GM23338 (cell line): Measurements from ENCODE around the gene CUEDC2. TPM values are rescaled to one million over a fixed set of nuclear protein-coding genes. Genes with fewer than 3 reads are reported as not detected.
A peak's percentile ranks its signal among the peaks of the same experiment; 100 is the strongest.

ENCODE experiments used
- ATAC-seq: fragments of 200-7000 bp; cut with Tn5 transposase; 3 replicates; pipeline ENCODE4 v1.9.1; 2020
- DNase-seq: peaks from one replicate; pipeline ENCODE4 v3.0.0-alpha.2; 2015; ENCODE audit warnings: low spot score
- H2AFZ ChIP-seq: fragments of 200-600 bp; sonication (generic); 2 replicates; pipeline ENCODE4 v1.8.0; 2016; ENCODE audit warnings: antibody characterized with exemption, mild to moderate bottlenecking, moderate library complexity
- H3F3A ChIP-seq: fragments of 200-600 bp; sonication (generic); replicated peaks from 2 replicates; pipeline ENCODE4 v1.8.0; 2017; ENCODE audit warnings: antibody characterized with exemption, mixed run types, low read depth
- H3K27ac ChIP-seq: fragments of 200-600 bp; sonication (generic); 2 replicates; pipeline ENCODE4 v1.6.1; 2016; ENCODE audit warnings: low read depth
- H3K27me3 ChIP-seq: fragments of 200-600 bp; sonication (generic); 2 replicates; pipeline ENCODE4 v1.8.0; 2016; ENCODE audit warnings: mild to moderate bottlenecking, mixed run types, moderate library complexity; ENCODE audit not compliant: insufficient read depth
- H3K36me3 ChIP-seq: fragments of 200-600 bp; sonication (generic); 2 replicates; pipeline ENCODE4 v1.8.0; 2016; ENCODE audit warnings: mild to moderate bottlenecking; ENCODE audit not compliant: insufficient read depth
- H3K4me1 ChIP-seq: fragments of 200-600 bp; sonication (generic); 2 replicates; pipeline ENCODE4 v1.8.0; 2016; ENCODE audit warnings: mild to moderate bottlenecking, moderate library complexity; ENCODE audit not compliant: insufficient read depth
- H3K4me2 ChIP-seq: fragments of 200-600 bp; sonication (generic); 2 replicates; pipeline ENCODE4 v1.7.1; 2017; ENCODE audit warnings: mixed run types
- H3K4me3 ChIP-seq: fragments of 200-600 bp; sonication (generic); 2 replicates; pipeline ENCODE4 v1.6.1; 2016; ENCODE audit warnings: mixed run types
- H3K79me2 ChIP-seq: fragments of 200-600 bp; sonication (generic); replicated peaks from 2 replicates; pipeline ENCODE4 v1.8.0; 2017; ENCODE audit warnings: mild to moderate bottlenecking; ENCODE audit not compliant: insufficient read depth
- H3K9me2 ChIP-seq: fragments of 200-600 bp; sonication (generic); 2 replicates; pipeline ENCODE4 v1.8.0; 2017; ENCODE audit not compliant: insufficient read depth
- H4K20me1 ChIP-seq: fragments of 200-600 bp; sonication (generic); replicated peaks from 2 replicates; pipeline ENCODE4 v1.8.0; 2017; ENCODE audit warnings: mild to moderate bottlenecking; ENCODE audit not compliant: insufficient read depth
- H3K27ac Mint-ChIP-seq: 2 replicates; pipeline ENCODE4 v1.8.0; 2020; ENCODE audit warnings: inconsistent platforms, mild to moderate bottlenecking, moderate library complexity, mixed read lengths
- H3K27me3 Mint-ChIP-seq: 3 replicates; pipeline ENCODE4 v1.8.0; 2022; ENCODE audit warnings: low read depth, mild to moderate bottlenecking, moderate library complexity, mixed read lengths, inconsistent platforms; ENCODE audit not compliant: insufficient read depth, poor library complexity
- H3K36me3 Mint-ChIP-seq: 3 replicates; pipeline ENCODE4 v1.8.0; 2021; ENCODE audit warnings: low read depth, mild to moderate bottlenecking, inconsistent platforms, moderate library complexity, mixed read lengths
- H3K4me1 Mint-ChIP-seq: 3 replicates; pipeline ENCODE4 v1.8.0; 2020; ENCODE audit warnings: mild to moderate bottlenecking, inconsistent platforms, mixed read lengths
- H3K4me3 Mint-ChIP-seq: 3 replicates; pipeline ENCODE4 v1.8.0; 2021; ENCODE audit warnings: moderate library complexity, mild to moderate bottlenecking, inconsistent platforms, mixed read lengths
- H3K9me3 Mint-ChIP-seq: 3 replicates; pipeline ENCODE4 v1.8.0; 2020; ENCODE audit warnings: moderate library complexity, mild to moderate bottlenecking, inconsistent platforms, mixed read lengths
- CREB1 ChIP-seq: fragments of 250-450 bp; sonication (Bioruptor Pico); IDR thresholded peaks from 2 replicates; pipeline ENCODE4 v1.5.0; 2020; ENCODE audit warnings: low read depth, mild to moderate bottlenecking, moderate library complexity
- EZH2 ChIP-seq: fragments of 200-600 bp; sonication (generic); IDR thresholded peaks from one replicate; pipeline ENCODE4 v1.8.0; 2017; ENCODE audit warnings: antibody characterized with exemption, mild to moderate bottlenecking, low read depth; ENCODE audit not compliant: unreplicated experiment
- JUNB ChIP-seq: IDR thresholded peaks from one replicate; pipeline ENCODE4 v1.6.1; 2016; ENCODE audit warnings: antibody characterized with exemption; ENCODE audit not compliant: unreplicated experiment
- POLR2AphosphoS5 ChIP-seq: IDR thresholded peaks from 2 replicates; pipeline ENCODE4 v1.6.1; 2016; ENCODE audit warnings: antibody characterized with exemption, low read depth
- polyA plus RNA-seq: library from polyadenylated mRNA; unstranded; fragments of >200 nt; fragmentation: Nextera tagmentation; extraction: Ambion mirVana; gene quantifications from 2 replicates; pipeline ENCODE4 v1.2.1, GENCODE V29; 2016
- total RNA-seq: library from RNA; depleted of rRNA; stranded (reverse); fragments of >200 nt; shearing (Covaris generic); gene quantifications from 2 replicates; pipeline ENCODE4 v1.2.3, GENCODE V29; 2014
- TF ChIP-seq, protein P1 (sequence below): fragments of 250-450 bp; sonication (Bioruptor Pico); IDR thresholded peaks from 2 replicates; pipeline ENCODE4 v1.5.0; 2020; ENCODE audit warnings: mild to moderate bottlenecking, moderate library complexity
- TF ChIP-seq, protein P2 (sequence below): IDR thresholded peaks from 2 replicates; pipeline ENCODE4 v1.6.1; 2016; ENCODE audit warnings: antibody characterized with exemption

The CUEDC2 gene
- total and polyA plus RNA-seq, 2 experiments from 2014 or later, result 39.2 to 47.3 TPM

- TF ChIP-seq, protein P1, sequence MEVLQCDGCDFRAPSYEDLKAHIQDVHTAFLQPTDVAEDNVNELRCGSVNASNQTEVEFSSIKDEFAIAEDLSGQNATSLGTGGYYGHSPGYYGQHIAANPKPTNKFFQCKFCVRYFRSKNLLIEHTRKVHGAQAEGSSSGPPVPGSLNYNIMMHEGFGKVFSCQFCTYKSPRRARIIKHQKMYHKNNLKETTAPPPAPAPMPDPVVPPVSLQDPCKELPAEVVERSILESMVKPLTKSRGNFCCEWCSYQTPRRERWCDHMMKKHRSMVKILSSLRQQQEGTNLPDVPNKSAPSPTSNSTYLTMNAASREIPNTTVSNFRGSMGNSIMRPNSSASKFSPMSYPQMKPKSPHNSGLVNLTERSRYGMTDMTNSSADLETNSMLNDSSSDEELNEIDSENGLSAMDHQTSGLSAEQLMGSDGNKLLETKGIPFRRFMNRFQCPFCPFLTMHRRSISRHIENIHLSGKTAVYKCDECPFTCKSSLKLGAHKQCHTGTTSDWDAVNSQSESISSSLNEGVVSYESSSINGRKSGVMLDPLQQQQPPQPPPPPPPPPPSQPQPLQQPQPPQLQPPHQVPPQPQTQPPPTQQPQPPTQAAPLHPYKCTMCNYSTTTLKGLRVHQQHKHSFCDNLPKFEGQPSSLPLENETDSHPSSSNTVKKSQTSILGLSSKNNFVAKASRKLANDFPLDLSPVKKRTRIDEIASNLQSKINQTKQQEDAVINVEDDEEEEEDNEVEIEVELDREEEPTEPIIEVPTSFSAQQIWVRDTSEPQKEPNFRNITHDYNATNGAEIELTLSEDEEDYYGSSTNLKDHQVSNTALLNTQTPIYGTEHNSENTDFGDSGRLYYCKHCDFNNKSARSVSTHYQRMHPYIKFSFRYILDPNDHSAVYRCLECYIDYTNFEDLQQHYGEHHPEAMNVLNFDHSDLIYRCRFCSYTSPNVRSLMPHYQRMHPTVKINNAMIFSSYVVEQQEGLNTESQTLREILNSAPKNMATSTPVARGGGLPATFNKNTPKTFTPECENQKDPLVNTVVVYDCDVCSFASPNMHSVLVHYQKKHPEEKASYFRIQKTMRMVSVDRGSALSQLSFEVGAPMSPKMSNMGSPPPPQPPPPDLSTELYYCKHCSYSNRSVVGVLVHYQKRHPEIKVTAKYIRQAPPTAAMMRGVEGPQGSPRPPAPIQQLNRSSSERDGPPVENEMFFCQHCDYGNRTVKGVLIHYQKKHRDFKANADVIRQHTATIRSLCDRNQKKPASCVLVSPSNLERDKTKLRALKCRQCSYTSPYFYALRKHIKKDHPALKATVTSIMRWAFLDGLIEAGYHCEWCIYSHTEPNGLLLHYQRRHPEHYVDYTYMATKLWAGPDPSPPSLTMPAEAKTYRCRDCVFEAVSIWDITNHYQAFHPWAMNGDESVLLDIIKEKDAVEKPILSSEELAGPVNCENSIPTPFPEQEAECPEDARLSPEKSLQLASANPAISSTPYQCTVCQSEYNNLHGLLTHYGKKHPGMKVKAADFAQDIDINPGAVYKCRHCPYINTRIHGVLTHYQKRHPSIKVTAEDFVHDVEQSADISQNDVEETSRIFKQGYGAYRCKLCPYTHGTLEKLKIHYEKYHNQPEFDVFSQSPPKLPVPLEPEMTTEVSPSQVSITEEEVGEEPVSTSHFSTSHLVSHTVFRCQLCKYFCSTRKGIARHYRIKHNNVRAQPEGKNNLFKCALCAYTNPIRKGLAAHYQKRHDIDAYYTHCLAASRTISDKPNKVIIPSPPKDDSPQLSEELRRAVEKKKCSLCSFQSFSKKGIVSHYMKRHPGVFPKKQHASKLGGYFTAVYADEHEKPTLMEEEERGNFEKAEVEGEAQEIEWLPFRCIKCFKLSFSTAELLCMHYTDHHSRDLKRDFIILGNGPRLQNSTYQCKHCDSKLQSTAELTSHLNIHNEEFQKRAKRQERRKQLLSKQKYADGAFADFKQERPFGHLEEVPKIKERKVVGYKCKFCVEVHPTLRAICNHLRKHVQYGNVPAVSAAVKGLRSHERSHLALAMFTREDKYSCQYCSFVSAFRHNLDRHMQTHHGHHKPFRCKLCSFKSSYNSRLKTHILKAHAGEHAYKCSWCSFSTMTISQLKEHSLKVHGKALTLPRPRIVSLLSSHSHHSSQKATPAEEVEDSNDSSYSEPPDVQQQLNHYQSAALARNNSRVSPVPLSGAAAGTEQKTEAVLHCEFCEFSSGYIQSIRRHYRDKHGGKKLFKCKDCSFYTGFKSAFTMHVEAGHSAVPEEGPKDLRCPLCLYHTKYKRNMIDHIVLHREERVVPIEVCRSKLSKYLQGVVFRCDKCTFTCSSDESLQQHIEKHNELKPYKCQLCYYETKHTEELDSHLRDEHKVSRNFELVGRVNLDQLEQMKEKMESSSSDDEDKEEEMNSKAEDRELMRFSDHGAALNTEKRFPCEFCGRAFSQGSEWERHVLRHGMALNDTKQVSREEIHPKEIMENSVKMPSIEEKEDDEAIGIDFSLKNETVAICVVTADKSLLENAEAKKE, result no peak
- TF ChIP-seq CREB1 (CRISPR knock-in tag) (peak; percentile 71), EZH2 (no peak), POLR2AphosphoS5 (peak; percentile 65)
- TF ChIP-seq, protein P2, sequence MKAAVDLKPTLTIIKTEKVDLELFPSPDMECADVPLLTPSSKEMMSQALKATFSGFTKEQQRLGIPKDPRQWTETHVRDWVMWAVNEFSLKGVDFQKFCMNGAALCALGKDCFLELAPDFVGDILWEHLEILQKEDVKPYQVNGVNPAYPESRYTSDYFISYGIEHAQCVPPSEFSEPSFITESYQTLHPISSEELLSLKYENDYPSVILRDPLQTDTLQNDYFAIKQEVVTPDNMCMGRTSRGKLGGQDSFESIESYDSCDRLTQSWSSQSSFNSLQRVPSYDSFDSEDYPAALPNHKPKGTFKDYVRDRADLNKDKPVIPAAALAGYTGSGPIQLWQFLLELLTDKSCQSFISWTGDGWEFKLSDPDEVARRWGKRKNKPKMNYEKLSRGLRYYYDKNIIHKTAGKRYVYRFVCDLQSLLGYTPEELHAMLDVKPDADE, result no peak
Observed at GRCh38 chr10:102422545-102423129, 9.7 kb downstream of the CUEDC2 start (continued).

- Histone ChIP-seq H3K36me3 (no peaks in the 10 kb centered on the region; the same call in 1 of the 2 replicates), H3K9me2 (no peaks in the 10 kb centered on the region), H3K4me3 (peak overlapping the region; percentile 82), H2AFZ (peak overlapping the region; percentile 95), H3F3A (peaks cover 27% of the 10 kb centered on the region), H3K27ac (peak overlapping the region; percentile 19), H3K27me3 (0 out of 2 replicates have a peak, but pooled peaks cover 6% of the 10 kb centered on the region), H3K4me1 (peaks cover 15% of the 10 kb centered on the region), H3K4me2 (peak overlapping the region; percentile 100), H3K79me2 (no peaks in the 10 kb centered on the region), H4K20me1 (no peaks in the 10 kb centered on the region; the same call in none of the 2 replicates)
- ATAC-seq, result peak; percentile 10
- H3K36me3 Mint-ChIP-seq, result peaks cover 16% of the 10 kb centered on the region
- peaks cover 16% of the 10 kb centered on the region for H3K4me1 Mint-ChIP-seq
- peak overlapping the region; percentile 97 for H3K4me3 Mint-ChIP-seq
- H3K27ac Mint-ChIP-seq, result no peak overlapping the region
- H3K27me3 Mint-ChIP-seq, result peaks cover 39% of the 10 kb centered on the region
- H3K9me3 Mint-ChIP-seq, result no peaks in the 10 kb centered on the region; the same call in 2 of the 3 replicates
- peak; percentile 62 for DNase-seq
- no peak for TF ChIP-seq JUNB
- TF ChIP-seq, protein P1, result no peak
Observed at GRCh38 chr10:102421757-102422512, 10.4 kb downstream of the CUEDC2 start.
